GM19025 (cell line): Measurements from ENCODE around the gene TMX3.

ENCODE experiments used
- ATAC-seq: cut with Tn5 transposase; IDR thresholded peaks from one replicate; pipeline ENCODE4 v1.9.1; 2021; ENCODE audit warnings: mild to moderate bottlenecking, low read depth, moderate library complexity; ENCODE audit not compliant: unreplicated experiment

The TMX3 gene

GRCh38 chr18:68714712-68715496 is at the start of gene TMX3:
Gene TMX3, minus strand, starts transcription at chr18:68715108. Its CDS starts 127 bp downstream, at chr18:68714981.
- peak; percentile 97 for ATAC-seq

GRCh38 chr18:68764016-68764415 is 49.1 kb upstream of the TMX3 start:
- no peak for ATAC-seq

- ATAC-seq = no peak
Measured at GRCh38 chr18:68763083-68763482, 48.2 kb upstream of the TMX3 start.

GRCh38 chr18:68759308-68759707 is 44.4 kb upstream of the TMX3 start:
- no peak for ATAC-seq

- no peak for ATAC-seq
Measured at GRCh38 chr18:68757126-68757525, 42.2 kb upstream of the TMX3 start.

- no peak for ATAC-seq
Measured at GRCh38 chr18:68742206-68742605, 27.3 kb upstream of the TMX3 start.

GRCh38 chr18:68740966-68741365 is 26.1 kb upstream of the TMX3 start:
- ATAC-seq = no peak

- no peak for ATAC-seq
Measured at GRCh38 chr18:68739462-68739861, 24.6 kb upstream of the TMX3 start.

GRCh38 chr18:68738564-68738963 is 23.7 kb upstream of the TMX3 start:
- ATAC-seq = no peak

- no peak for ATAC-seq
Measured at GRCh38 chr18:68735483-68736343, 20.8 kb upstream of the TMX3 start.

- ATAC-seq = no peak
Measured at GRCh38 chr18:68734308-68734707, 19.4 kb upstream of the TMX3 start.

- no peak for ATAC-seq
Measured at GRCh38 chr18:68733707-68734106, 18.8 kb upstream of the TMX3 start.

GRCh38 chr18:68728081-68728700 is 13.3 kb upstream of the TMX3 start:
- ATAC-seq = no peak

- no peak for ATAC-seq
Measured at GRCh38 chr18:68727506-68727905, 12.6 kb upstream of the TMX3 start.

- ATAC-seq = no peak
Measured at GRCh38 chr18:68725346-68725745, 10.4 kb upstream of the TMX3 start.

- no peak for ATAC-seq
Measured at GRCh38 chr18:68724021-68724420, 9.1 kb upstream of the TMX3 start.

- no peak for ATAC-seq
Measured at GRCh38 chr18:68723539-68723938, 8.6 kb upstream of the TMX3 start.

- no peak for ATAC-seq
Measured at GRCh38 chr18:68722821-68723220, 7.9 kb upstream of the TMX3 start.

- peak; percentile 83 for ATAC-seq
Measured at GRCh38 chr18:68721681-68722583, 7.0 kb upstream of the TMX3 start.

- ATAC-seq = no peak
Measured at GRCh38 chr18:68714366-68714711, 569 bp downstream of the TMX3 start.
